GF-D8 (cell line): Measurements from ENCODE around the gene DHDH.
A peak's percentile ranks its signal among the peaks of the same experiment; 100 is the strongest.

Experiments used
- DNase-seq: peaks from one replicate; lab custom pipeline; 2025; lab: John Stamatoyannopoulos, UW

Gene DHDH

DNA sequence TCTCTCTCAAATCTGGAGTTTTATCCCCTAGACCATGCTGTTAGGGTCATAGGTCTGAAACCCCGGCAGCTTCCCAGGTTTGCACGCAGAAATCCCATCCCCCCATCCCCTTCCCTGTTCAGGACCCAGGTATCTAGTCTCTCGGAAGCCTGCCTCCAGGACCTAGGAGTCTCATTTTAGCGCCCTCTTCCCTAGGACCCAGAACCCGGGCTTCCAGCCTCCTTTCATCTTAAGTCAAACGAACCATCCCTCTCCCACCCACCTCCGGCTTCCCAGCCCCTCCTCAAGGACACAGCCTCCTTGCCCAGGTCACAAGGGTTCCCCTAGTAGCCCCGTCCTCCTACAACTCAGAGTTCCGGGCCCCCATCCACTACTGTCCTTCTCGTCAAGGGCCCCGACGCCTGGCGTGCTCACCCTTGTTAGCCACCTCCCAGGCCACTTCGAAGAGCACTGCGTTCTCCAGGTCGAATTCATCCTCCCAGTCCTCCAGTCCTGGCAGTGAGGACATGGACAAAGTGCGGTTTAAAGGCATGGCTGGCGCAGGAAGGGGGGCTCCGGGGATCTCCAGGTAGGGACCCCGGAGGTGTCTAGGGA, 59.2 kb downstream of the DHDH start:
- DNase-seq: no peak

DNA sequence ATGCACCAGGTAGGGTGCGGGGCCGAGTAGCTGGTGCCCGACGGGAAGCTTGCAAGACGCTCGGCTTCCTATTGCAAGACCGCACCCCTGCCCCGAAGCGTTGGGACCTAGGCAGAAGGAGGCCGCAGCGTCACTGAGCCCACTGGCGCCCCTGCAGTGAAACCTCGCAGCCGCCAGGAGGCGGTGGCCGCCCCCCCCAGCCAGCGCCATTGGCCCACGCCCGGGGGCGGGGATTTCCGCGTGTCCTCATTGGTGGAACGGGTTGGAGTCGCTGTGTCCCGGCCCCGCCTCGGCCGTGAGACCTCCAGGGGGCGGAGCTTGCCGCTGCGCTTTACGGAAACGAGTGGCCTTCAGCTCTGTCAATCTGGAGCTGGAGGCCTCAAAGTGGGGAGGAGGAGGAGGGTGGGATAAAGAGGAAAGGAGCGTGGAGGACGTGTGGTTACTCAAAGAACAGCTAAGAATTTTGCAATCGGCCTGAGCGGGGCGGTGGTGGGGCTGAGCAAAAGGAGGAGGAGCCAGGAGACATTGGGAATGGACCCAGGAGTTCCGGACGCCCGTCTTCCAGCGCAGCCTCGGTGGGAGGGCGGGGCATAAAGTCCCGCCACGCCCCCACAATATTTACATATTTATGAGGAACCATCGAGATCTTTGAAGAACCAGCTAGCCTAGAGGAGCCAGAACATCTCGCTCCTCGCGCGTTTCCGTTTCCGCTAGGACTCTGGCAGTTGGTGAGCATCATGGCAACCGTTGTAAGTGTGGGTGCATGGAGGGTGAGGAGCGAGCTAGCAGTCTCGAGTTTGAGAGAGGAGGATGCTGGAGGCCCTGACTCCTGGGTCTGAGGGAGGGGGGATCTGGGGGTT, 59.9 kb downstream of the DHDH start, which contains the start of the genes GYS1 and RUVBL2:
GYS1 (minus strand) TSS at position 135 of the 860 bp plus-strand sequence. CDS start 197 bp downstream, outside the sequence.
RUVBL2 (plus strand) TSS at position 713 of the 860 bp plus-strand sequence; CDS start at position 738, 25 bp downstream.
- peak; percentile 99 for DNase-seq

DNA sequence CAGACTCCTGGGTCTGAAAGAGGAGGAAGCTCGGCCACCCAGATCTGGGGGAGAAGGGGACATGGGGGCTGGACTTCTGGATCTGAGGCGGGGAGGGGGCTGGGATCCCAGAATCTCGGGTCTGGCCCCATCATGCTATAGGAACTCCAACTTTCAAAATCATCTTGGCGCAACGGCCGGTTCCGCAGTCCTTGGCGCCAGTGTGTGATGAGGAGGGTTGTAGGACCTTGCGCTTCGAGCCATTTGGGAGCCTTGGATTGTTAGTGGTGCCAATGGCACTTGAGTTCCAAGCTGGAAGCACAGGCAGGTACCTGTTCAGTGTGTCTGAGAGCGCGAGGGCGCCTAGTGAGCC, 60.5 kb downstream of the DHDH start:
- no peak for DNase-seq
